HL-60 (cell line): ENCODE data around the gene SAMD14.

Experiments used
- DNase-seq, 2 experiments: peaks; one replicate each; pipeline ENCODE4 v3.0.0-alpha.2; 2010 to 2020; ENCODE audit warnings: low read depth in 1 of 2, low spot score in 1 of 2
- H3K27ac ChIP-seq: fragments of 250-450 bp; sonication (Bioruptor Pico); replicated peaks from 2 replicates; pipeline ENCODE4 v1.5.1; 2020; ENCODE audit warnings: mild to moderate bottlenecking, moderate library complexity
- H3K27me3 ChIP-seq: fragments of 250-450 bp; sonication (Bioruptor Pico); 2 replicates; pipeline ENCODE4 v1.5.1; 2021; ENCODE audit warnings: mild to moderate bottlenecking, moderate library complexity; ENCODE audit not compliant: insufficient read depth, poor library complexity, severe bottlenecking
- H3K4me3 ChIP-seq: replicated peaks from 2 replicates; pipeline ENCODE4 v1.5.1; 2011; ENCODE audit warnings: mild to moderate bottlenecking, control low read depth, low read length; ENCODE audit not compliant: insufficient read depth
- CTCF ChIP-seq: IDR thresholded peaks from one replicate; pipeline ENCODE4 v1.5.1; 2011; ENCODE audit warnings: low read length, control low read depth, inconsistent platforms; ENCODE audit not compliant: insufficient read depth
- GABPA ChIP-seq: IDR thresholded peaks from 2 replicates; pipeline ENCODE4 v1.6.1; 2012; ENCODE audit warnings: low read depth
- POLR2AphosphoS5 ChIP-seq: IDR thresholded peaks from 2 replicates; pipeline ENCODE4 v1.6.1; 2012; ENCODE audit warnings: low read depth
- SPI1 ChIP-seq: IDR thresholded peaks from 2 replicates; pipeline ENCODE4 v1.6.1; 2012; ENCODE audit warnings: low read depth, mild to moderate bottlenecking, borderline replicate concordance
- TF ChIP-seq, protein P1 (sequence below): IDR thresholded peaks from 2 replicates; pipeline ENCODE4 v1.6.1; 2012; ENCODE audit warnings: low read depth; ENCODE audit not compliant: insufficient replicate concordance

The SAMD14 gene

DNA sequence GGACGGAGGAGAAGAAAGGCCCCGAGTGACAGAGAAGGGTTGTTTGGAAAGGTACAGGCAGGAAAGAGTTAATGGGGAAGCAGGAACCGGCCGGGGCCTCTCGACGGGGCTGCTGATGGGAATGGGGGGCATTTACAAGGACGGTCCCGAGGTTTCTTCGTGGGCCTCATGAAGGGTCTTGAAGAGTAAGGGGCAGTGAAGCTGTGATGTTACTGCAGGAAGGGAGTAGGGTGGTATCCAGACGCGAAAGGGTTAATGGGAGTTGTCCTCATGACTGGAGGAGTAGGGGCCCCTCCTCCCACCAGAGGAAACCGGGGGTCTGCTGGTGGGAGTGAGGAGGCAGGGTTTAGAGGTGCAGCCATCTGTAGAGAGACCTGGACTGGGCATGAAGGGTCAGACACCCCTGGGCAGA, 34.3 kb downstream of the SAMD14 start:
- H3K4me3 ChIP-seq = peak overlapping the region; percentile 52
- TF ChIP-seq POLR2AphosphoS5 (no peak), CTCF (no peak), GABPA (no peak), SPI1 (no peak)
- TF ChIP-seq, protein P1, sequence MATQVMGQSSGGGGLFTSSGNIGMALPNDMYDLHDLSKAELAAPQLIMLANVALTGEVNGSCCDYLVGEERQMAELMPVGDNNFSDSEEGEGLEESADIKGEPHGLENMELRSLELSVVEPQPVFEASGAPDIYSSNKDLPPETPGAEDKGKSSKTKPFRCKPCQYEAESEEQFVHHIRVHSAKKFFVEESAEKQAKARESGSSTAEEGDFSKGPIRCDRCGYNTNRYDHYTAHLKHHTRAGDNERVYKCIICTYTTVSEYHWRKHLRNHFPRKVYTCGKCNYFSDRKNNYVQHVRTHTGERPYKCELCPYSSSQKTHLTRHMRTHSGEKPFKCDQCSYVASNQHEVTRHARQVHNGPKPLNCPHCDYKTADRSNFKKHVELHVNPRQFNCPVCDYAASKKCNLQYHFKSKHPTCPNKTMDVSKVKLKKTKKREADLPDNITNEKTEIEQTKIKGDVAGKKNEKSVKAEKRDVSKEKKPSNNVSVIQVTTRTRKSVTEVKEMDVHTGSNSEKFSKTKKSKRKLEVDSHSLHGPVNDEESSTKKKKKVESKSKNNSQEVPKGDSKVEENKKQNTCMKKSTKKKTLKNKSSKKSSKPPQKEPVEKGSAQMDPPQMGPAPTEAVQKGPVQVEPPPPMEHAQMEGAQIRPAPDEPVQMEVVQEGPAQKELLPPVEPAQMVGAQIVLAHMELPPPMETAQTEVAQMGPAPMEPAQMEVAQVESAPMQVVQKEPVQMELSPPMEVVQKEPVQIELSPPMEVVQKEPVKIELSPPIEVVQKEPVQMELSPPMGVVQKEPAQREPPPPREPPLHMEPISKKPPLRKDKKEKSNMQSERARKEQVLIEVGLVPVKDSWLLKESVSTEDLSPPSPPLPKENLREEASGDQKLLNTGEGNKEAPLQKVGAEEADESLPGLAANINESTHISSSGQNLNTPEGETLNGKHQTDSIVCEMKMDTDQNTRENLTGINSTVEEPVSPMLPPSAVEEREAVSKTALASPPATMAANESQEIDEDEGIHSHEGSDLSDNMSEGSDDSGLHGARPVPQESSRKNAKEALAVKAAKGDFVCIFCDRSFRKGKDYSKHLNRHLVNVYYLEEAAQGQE = no peak
- peaks cover 33% of the 10 kb centered on the region for H3K27me3 ChIP-seq
- DNase-seq = no peak
- H3K27ac ChIP-seq = no peak overlapping the region

- H3K27me3 ChIP-seq = peaks cover 33% of the 10 kb centered on the region
- peak within 1 kb of the TSS; percentile 52 for H3K4me3 ChIP-seq
- no peak within 1 kb of the TSS for H3K27ac ChIP-seq
- peak; percentile 53 to 81 for DNase-seq
- TF ChIP-seq, protein P1 = no peak
- no peak for TF ChIP-seq GABPA
- no peak for TF ChIP-seq CTCF
- TF ChIP-seq POLR2AphosphoS5 = no peak
- TF ChIP-seq SPI1 = no peak
These were observed 35.0 kb downstream of the SAMD14 start, which contains the start of gene PDK2 for GRCh38 chr17:50094753-50095619. Gene PDK2 (plus strand): TSS chr17:50095351. CDS start chr17:50095436, 85 bp downstream.

DNA sequence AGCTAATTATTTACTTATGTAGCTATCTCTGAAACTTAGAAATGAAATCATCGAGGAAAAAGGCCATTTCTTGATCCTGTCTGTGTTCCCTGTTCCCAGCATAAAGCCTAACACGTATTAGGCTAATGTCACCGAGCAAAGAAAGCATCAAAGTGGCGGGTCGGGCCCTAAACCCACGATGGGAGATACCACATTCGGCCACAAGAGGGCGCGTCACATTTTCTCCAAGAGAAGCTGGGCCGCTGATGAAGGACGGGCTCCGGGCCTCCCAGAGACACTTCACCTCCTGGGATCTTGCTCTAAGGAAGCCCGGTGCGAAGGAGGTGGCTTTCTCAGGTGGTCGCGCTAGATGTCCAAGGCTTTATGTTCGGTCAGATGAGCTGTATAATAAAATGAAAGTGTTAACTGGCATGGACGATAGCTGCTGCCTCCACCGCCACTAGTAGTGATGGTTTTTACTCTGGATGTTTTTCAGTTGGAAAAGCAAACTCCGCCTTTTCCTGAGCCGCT, 35.7 kb downstream of the SAMD14 start:
- H3K4me3 ChIP-seq = peak overlapping the region; percentile 17
- H3K27me3 ChIP-seq = peaks cover 33% of the 10 kb centered on the region
- no peak overlapping the region for H3K27ac ChIP-seq
- peak; percentile 63 to 74 for DNase-seq
- TF ChIP-seq, protein P1 = no peak
- TF ChIP-seq CTCF (peak; percentile 35), POLR2AphosphoS5 (no peak)
